K562 (cell line): ENCODE data around the gene ZFYVE28. TPM values are rescaled to one million over a fixed set of nuclear protein-coding genes. Genes with fewer than 3 reads are reported as not detected.
A peak's percentile ranks its signal among the peaks of the same experiment; 100 is the strongest.

ENCODE experiments used
- ATAC-seq: fragments of 200-7000 bp; cut with Tn5 transposase; 3 replicates; pipeline ENCODE4 v1.9.1; 2020; ENCODE audit warnings: moderate library complexity
- BruUV-seq: library from RNA; stranded (reverse); fragments of 400-500 nt; replicated peaks from 2 replicates; lab custom pipeline; 2021; lab: Mats Ljungman, UMichigan
- CTCF ChIA-PET: fragments of 300-600 bp; formaldehyde crosslinking; extraction: SDS; loops from one replicate; lab custom pipeline; 2021; ENCODE audit warnings: low intra/inter-chr PET ratio; lab: Yijun Ruan, JAX
- POLR2A ChIA-PET: fragments of 300-600, 350-650 bp; sonication (Branson Sonifier 250); formaldehyde crosslinking; extraction: SDS; loops from one replicate; lab custom pipeline; 2021; ENCODE audit warnings: antibody characterized with exemption, inconsistent platforms; lab: Yijun Ruan, JAX
- DNase-seq, 4 experiments: peaks; one replicate each; pipeline versions ENCODE4 v3.0.0 to v3.0.0-alpha.2; 2011 to 2018; ENCODE audit warnings: low spot score in 3 of 4, mixed read lengths in 3 of 4; ENCODE audit errors: extremely low read depth in 1 of 4
- FAIRE-seq: peaks from 2 replicates; lab custom pipeline; 2011; peaks lifted over from hg19 to GRCh38; lab: Jason Lieb, UNC
- H2AFZ ChIP-seq: 2 replicates; pipeline ENCODE4 v1.6.0; 2011; ENCODE audit warnings: low read depth, low read length, control low read depth, inconsistent platforms
- H3K27ac ChIP-seq: fragments of 200-600 bp; 3 replicates; pipeline ENCODE4 v1.8.0; 2011; ENCODE audit warnings: low read depth, mild to moderate bottlenecking, control low read depth, inconsistent platforms, low read length, moderate library complexity, mixed read lengths; ENCODE audit errors: extremely low read depth
- H3K27me3 ChIP-seq, 2 experiments: fragments of 300-600 bp in 1 of 2; 2 replicates in 1 of 2; 3 replicates in 1 of 2; pipeline versions ENCODE4 v1.6.0 to v1.8.0; 2011; ENCODE audit warnings: inconsistent platforms in 2 of 2, low read length in 2 of 2, mild to moderate bottlenecking in 1 of 2, mixed read lengths in 1 of 2, moderate library complexity in 1 of 2; ENCODE audit not compliant: control insufficient read depth in 2 of 2, insufficient read depth in 2 of 2
- H3K36me3 ChIP-seq: fragments of 300-600 bp; 3 replicates; pipeline ENCODE4 v1.8.0; 2011; ENCODE audit warnings: mild to moderate bottlenecking, low read length, inconsistent platforms; ENCODE audit not compliant: control insufficient read depth, insufficient read depth
- H3K4me1 ChIP-seq, 2 experiments: fragments of 200-600 bp in 1 of 2; replicated peaks in 1 of 2; 2 replicates in 1 of 2; 3 replicates in 1 of 2; pipeline versions ENCODE4 v1.5.1 to v1.8.0; 2011; ENCODE audit warnings: inconsistent platforms in 2 of 2, low read length in 2 of 2, mild to moderate bottlenecking in 1 of 2, mixed read lengths in 1 of 2, moderate library complexity in 1 of 2; ENCODE audit not compliant: control insufficient read depth in 2 of 2, insufficient read depth in 2 of 2
- H3K4me2 ChIP-seq: 2 replicates; pipeline ENCODE4 v1.6.1; 2011; ENCODE audit warnings: low read length, control low read depth, inconsistent platforms, mixed read lengths; ENCODE audit not compliant: insufficient read depth
- H3K4me3 ChIP-seq: fragments of 200-600 bp; sonication (generic), shearing (Covaris generic); 2 replicates; pipeline ENCODE4 v1.5.1; 2016; ENCODE audit warnings: control low read depth, inconsistent platforms
- H3K79me2 ChIP-seq: fragments of 200-600 bp; 3 replicates; pipeline ENCODE4 v1.8.0; 2011; ENCODE audit warnings: low read length, inconsistent platforms; ENCODE audit not compliant: control insufficient read depth, insufficient read depth
- H3K9ac ChIP-seq, 2 experiments: 2 replicates each; pipeline versions ENCODE4 v1.6.0 to v1.6.1; 2011; ENCODE audit warnings: low read depth in 2 of 2, low read length in 2 of 2, control low read depth in 1 of 2, inconsistent platforms in 1 of 2, mild to moderate bottlenecking in 1 of 2, mixed read lengths in 1 of 2; ENCODE audit not compliant: insufficient read depth in 1 of 2
- H3K9me1 ChIP-seq: one replicate; pipeline ENCODE4 v1.6.0; 2011; ENCODE audit warnings: inconsistent platforms, mild to moderate bottlenecking, low read length, moderate library complexity; ENCODE audit not compliant: control insufficient read depth, insufficient read depth
- H3K9me3 ChIP-seq: replicated peaks from 2 replicates; pipeline ENCODE4 v1.5.1; 2011; ENCODE audit warnings: low read depth, low read length, inconsistent platforms; ENCODE audit not compliant: control insufficient read depth, insufficient read depth
- H4K20me1 ChIP-seq: replicated peaks from 2 replicates; pipeline ENCODE4 v1.6.1; 2011; ENCODE audit warnings: low read length, inconsistent platforms, mixed read lengths; ENCODE audit not compliant: control insufficient read depth, insufficient read depth
- HLTF ChIP-seq: fragments of 450-650 bp; IDR thresholded peaks from 2 replicates; pipeline ENCODE4 v1.6.1; 2016
- MTA3 ChIP-seq: fragments of 450-650 bp; formaldehyde crosslinking; IDR thresholded peaks from 2 replicates; pipeline ENCODE4 v1.6.1; 2017; ENCODE audit warnings: mild to moderate bottlenecking, borderline replicate concordance
- NFIC ChIP-seq: fragments of 450-650 bp; IDR thresholded peaks from 2 replicates; pipeline ENCODE4 v1.6.1; 2017; ENCODE audit warnings: mild to moderate bottlenecking, inconsistent platforms
- NFIX ChIP-seq: fragments of 250-450 bp; sonication (Bioruptor Pico); IDR thresholded peaks from 2 replicates; pipeline ENCODE4 v1.4.0; 2020; ENCODE audit warnings: low read depth, mild to moderate bottlenecking, moderate library complexity
- POLR2AphosphoS2 ChIP-seq: IDR thresholded peaks from 2 replicates; pipeline ENCODE4 v1.6.1; 2012; ENCODE audit warnings: low read length, improper control_type of control experiment
- POLR2G ChIP-seq: fragments of 200-400 bp; formaldehyde crosslinking; IDR thresholded peaks from 2 replicates; pipeline ENCODE4 v1.6.1; 2017; ENCODE audit warnings: low read depth, mild to moderate bottlenecking, antibody characterized with exemption, low read length, moderate library complexity
- RBBP5 ChIP-seq: fragments of 200-600 bp; sonication (generic); IDR thresholded peaks from 2 replicates; pipeline ENCODE4 v1.6.1; 2012; ENCODE audit warnings: borderline replicate concordance, mild to moderate bottlenecking, low read length, control low read depth, inconsistent platforms; ENCODE audit not compliant: insufficient read depth, poor library complexity, severe bottlenecking
- RBM22 ChIP-seq: fragments of 200-400 bp; formaldehyde crosslinking; IDR thresholded peaks from 2 replicates; pipeline ENCODE4 v1.6.1; 2018; ENCODE audit warnings: low read length, low read depth; ENCODE audit not compliant: poor library complexity, severe bottlenecking
- WGBS: fragments of 100-300 bp; shearing (Covaris generic); methylation state at CpG from one replicate; pipeline ENCODE4 v1.1.6; 2016; ENCODE audit warnings: low coverage, mixed read lengths; ENCODE audit not compliant: insufficient coverage; ENCODE audit errors: missing lambda C conversion rate; 5-methylcytosine and 5-hydroxymethylcytosine counted together
- in situ Hi-C: fragments of 300-500 bp; cut with MboI; formaldehyde crosslinking; loops from 4 replicates; pipeline ENCODE4 v1.15.0; 2018; ENCODE audit warnings: inconsistent platforms, mixed read lengths
- intact Hi-C: fragments of 100-400 bp; cut with micrococcal nuclease; formaldehyde crosslinking; loops from 2 replicates; pipeline ENCODE4 v1.14.2; 2022
- polyA plus RNA-seq, 8 experiments: library from polyadenylated mRNA; depleted of rRNA in 4 of 8; stranded (reverse) in 5 of 8; unstranded in 3 of 8; fragments of >200 nt; fragmentation: Nextera tagmentation in 2 of 8; fragmentation: Illumina TruSeq in 1 of 8; extraction: Ambion mirVana in 2 of 8; extraction: Trizol in 1 of 8; gene quantifications; 2 replicates each; pipeline versions ENCODE4 v1.2.1 to v1.2.3, GENCODE V29; 2011 to 2014; ENCODE audit warnings: inconsistent platforms in 1 of 8, missing spikeins in 1 of 8
- total RNA-seq, 7 experiments: library from RNA; depleted of rRNA in 6 of 7; stranded (reverse); fragments of >200 nt in 6 of 7; fragmentation: Illumina TruSeq in 2 of 7; extraction: Trizol in 2 of 7; gene quantifications; 2 replicates each; pipeline versions ENCODE4 v1.2.1 to v1.2.3, GENCODE V29; 2011 to 2021; ENCODE audit warnings: low replicate concordance in 1 of 7
- TF ChIP-seq, protein P1 (sequence below): fragments of 450-650 bp; conservative IDR thresholded peaks from 2 replicates; pipeline ENCODE4 v1.6.1; 2016; ENCODE audit warnings: missing genetic modification characterization, low read depth, mild to moderate bottlenecking, missing compliant biosample characterization, moderate library complexity
- TF ChIP-seq, protein P2 (sequence below): sonication (generic); formaldehyde crosslinking; IDR thresholded peaks from 2 replicates; pipeline ENCODE4 v1.8.1; 2022; ENCODE audit warnings: missing genetic modification reagents

The ZFYVE28 gene
- total and polyA plus RNA-seq, 9 of the 15 experiments (the other 6 are each of a cell fraction or from before 2014, with no cell fraction given), result 1.3 to 24.8 (median 8.9) TPM

DNA sequence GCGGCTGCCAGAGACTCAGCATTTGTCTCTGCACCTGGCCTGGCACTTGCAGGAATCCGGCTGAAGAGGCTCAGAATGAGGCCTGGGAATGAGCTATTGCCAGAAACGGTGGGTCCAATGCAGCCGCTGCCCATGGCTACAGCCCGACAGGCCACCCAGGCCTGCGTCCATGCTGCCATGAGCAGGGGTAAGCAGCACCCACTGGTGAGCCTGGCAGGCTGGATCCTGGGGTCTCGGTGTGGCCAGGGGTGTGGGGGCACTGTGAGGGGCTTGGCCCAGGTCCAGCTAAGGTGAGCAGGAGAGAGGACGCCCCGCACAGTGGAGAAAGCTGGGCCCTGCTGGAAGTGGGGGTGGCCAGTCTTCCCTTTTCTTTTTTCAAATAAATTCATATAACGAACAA is 96.2 kb downstream of the ZFYVE28 start:
- in situ Hi-C loops, result no loop called here
- H3K4me1 ChIP-seq, result peaks cover 0 to 13% of the 10 kb centered on the region in 2 experiments; a peak in 1 of 5 replicates
- H2AFZ ChIP-seq, result no peak overlapping the region
- H3K9me1 ChIP-seq, result no peaks in the 10 kb centered on the region
- whole genome bisulfite sequencing, result 89% methylated on average over 9 of the region's 10 CpGs
- H3K4me3 ChIP-seq, result no peak overlapping the region
- H3K27me3 ChIP-seq, result no peaks in the 10 kb centered on the region
- CTCF ChIA-PET, result interaction anchor here (0.6 kb wide), 1 partner anchor 335 kb away, joined by 4 read pairs; no protein-coding TSS in a partner anchor
- FAIRE-seq (no peak), ATAC-seq (no peak), DNase-seq (no peak)
- intact Hi-C loops, result no loop called here
- H3K9ac ChIP-seq, result peak overlapping the region in 1 of 2 experiments; percentile 77; a peak in 2 of 4 replicates
- TF ChIP-seq POLR2G (peak; percentile 31; the same call in 1 of the 2 replicates), RBM22 (peak; percentile 68), POLR2AphosphoS2 (no peak), NFIC (0 out of 2 replicates have a peak, but pooled peaks have one; percentile 17), NFIX (CRISPR knock-in tag) (no peak), HLTF (no peak), MTA3 (no peak), RBBP5 (no peak)
- TF ChIP-seq, protein P1, sequence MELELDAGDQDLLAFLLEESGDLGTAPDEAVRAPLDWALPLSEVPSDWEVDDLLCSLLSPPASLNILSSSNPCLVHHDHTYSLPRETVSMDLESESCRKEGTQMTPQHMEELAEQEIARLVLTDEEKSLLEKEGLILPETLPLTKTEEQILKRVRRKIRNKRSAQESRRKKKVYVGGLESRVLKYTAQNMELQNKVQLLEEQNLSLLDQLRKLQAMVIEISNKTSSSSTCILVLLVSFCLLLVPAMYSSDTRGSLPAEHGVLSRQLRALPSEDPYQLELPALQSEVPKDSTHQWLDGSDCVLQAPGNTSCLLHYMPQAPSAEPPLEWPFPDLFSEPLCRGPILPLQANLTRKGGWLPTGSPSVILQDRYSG (tag), result no peak
- TF ChIP-seq, protein P2, sequence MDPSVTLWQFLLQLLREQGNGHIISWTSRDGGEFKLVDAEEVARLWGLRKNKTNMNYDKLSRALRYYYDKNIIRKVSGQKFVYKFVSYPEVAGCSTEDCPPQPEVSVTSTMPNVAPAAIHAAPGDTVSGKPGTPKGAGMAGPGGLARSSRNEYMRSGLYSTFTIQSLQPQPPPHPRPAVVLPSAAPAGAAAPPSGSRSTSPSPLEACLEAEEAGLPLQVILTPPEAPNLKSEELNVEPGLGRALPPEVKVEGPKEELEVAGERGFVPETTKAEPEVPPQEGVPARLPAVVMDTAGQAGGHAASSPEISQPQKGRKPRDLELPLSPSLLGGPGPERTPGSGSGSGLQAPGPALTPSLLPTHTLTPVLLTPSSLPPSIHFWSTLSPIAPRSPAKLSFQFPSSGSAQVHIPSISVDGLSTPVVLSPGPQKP, result no peak
- BruUV-seq, result no TSS peak
- H3K79me2 ChIP-seq, result no peaks in the 10 kb centered on the region
- POLR2A ChIA-PET, result interaction anchor here (0.6 kb wide), 1 partner anchor 641 kb away, joined by 3 read pairs; the partner anchor contains the start of gene GRK4
- no peak overlapping the region for H3K4me2 ChIP-seq
- H3K9me3 ChIP-seq, result 0 out of 2 replicates have a peak, but pooled peaks cover 2% of the 10 kb centered on the region
- no peaks in the 10 kb centered on the region for H4K20me1 ChIP-seq
- H3K36me3 ChIP-seq, result no peaks in the 10 kb centered on the region
- H3K27ac ChIP-seq, result no peak overlapping the region
